HepG2 (cell line): ENCODE data around the gene SLC25A5. TPM values are rescaled to one million over a fixed set of nuclear protein-coding genes. Genes with fewer than 3 reads are reported as not detected.
A peak's percentile ranks its signal among the peaks of the same experiment; 100 is the strongest.

Experiments
- MIER3 ChIP-seq: IDR thresholded peaks from 2 replicates; pipeline ENCODE4 v1.6.1; 2016; ENCODE audit warnings: missing compliant biosample characterization, borderline replicate concordance
- RARA ChIP-seq: IDR thresholded peaks from 2 replicates; pipeline ENCODE4 v1.6.1; 2016; ENCODE audit warnings: missing genetic modification reagents, missing compliant biosample characterization
- THAP11 ChIP-seq: IDR thresholded peaks from 2 replicates; pipeline ENCODE4 v1.6.1; 2016; ENCODE audit warnings: missing biosample characterization, missing genetic modification reagents
- ZNF569 ChIP-seq: sonication (generic); formaldehyde crosslinking; IDR thresholded peaks from 2 replicates; pipeline ENCODE4 v1.5.0; 2020; ENCODE audit warnings: mild to moderate bottlenecking, missing genetic modification reagents, moderate library complexity, borderline replicate concordance
- ZNF629 ChIP-seq: sonication (generic); formaldehyde crosslinking; conservative IDR thresholded peaks from 2 replicates; pipeline ENCODE4 v1.5.0; 2020; ENCODE audit warnings: missing genetic modification reagents
- ZNF644 ChIP-seq: IDR thresholded peaks from 2 replicates; pipeline ENCODE4 v1.6.1; 2016; ENCODE audit warnings: low read depth
- ZSCAN21 ChIP-seq: sonication (generic); formaldehyde crosslinking; IDR thresholded peaks from 2 replicates; pipeline ENCODE4 v1.8.0; 2022; ENCODE audit warnings: mild to moderate bottlenecking, missing genetic modification reagents, moderate library complexity, borderline replicate concordance
- polyA plus RNA-seq, 8 experiments: library from polyadenylated mRNA; depleted of rRNA in 3 of 8; stranded (reverse) in 7 of 8; unstranded in 1 of 8; fragments of >200 nt; fragmentation: Illumina TruSeq in 4 of 8; extraction: Trizol in 4 of 8; gene quantifications; 2 replicates each; pipeline versions ENCODE4 v1.2.1 to v1.2.3, GENCODE V29; 2011 to 2016; ENCODE audit warnings: low read depth in 4 of 8, missing spikeins in 1 of 8, mixed read lengths in 1 of 8; ENCODE audit not compliant: insufficient read depth in 1 of 8
- total RNA-seq, 5 experiments: library from RNA; depleted of rRNA; stranded (reverse); fragments of >200 nt; fragmentation: Illumina TruSeq; extraction: Trizol; gene quantifications; 2 replicates each; pipeline ENCODE4 v1.2.3, GENCODE V29; 2016; ENCODE audit warnings: low read depth in 1 of 5
- TF ChIP-seq, protein P1 (sequence below): sonication (generic); formaldehyde crosslinking; IDR thresholded peaks from 2 replicates; pipeline ENCODE4 v1.5.1; 2020; ENCODE audit warnings: mild to moderate bottlenecking, missing genetic modification reagents, borderline replicate concordance
- TF ChIP-seq, protein P2 (sequence below): sonication (generic); formaldehyde crosslinking; IDR thresholded peaks from 2 replicates; pipeline ENCODE4 v1.4.0; 2020; ENCODE audit warnings: missing genetic modification reagents, borderline replicate concordance
- TF ChIP-seq, protein P3 (sequence below): sonication (generic); formaldehyde crosslinking; IDR thresholded peaks from 2 replicates; pipeline ENCODE4 v1.5.0; 2020; ENCODE audit warnings: mild to moderate bottlenecking, missing genetic modification reagents
- TF ChIP-seq, protein P4 (sequence below): sonication (generic); formaldehyde crosslinking; IDR thresholded peaks from 2 replicates; pipeline ENCODE4 v1.8.0; 2022; ENCODE audit warnings: mild to moderate bottlenecking, missing genetic modification reagents; ENCODE audit not compliant: insufficient replicate concordance
- TF ChIP-seq, protein P5 (sequence below): sonication (generic); formaldehyde crosslinking; IDR thresholded peaks from 2 replicates; pipeline ENCODE4 v1.8.0; 2022; ENCODE audit warnings: mild to moderate bottlenecking, missing genetic modification reagents

Gene SLC25A5
- total and polyA plus RNA-seq, 2 of the 13 experiments (the other 11 are each of a cell fraction or from before 2014, with no cell fraction given) = 300 to 402 TPM

DNA sequence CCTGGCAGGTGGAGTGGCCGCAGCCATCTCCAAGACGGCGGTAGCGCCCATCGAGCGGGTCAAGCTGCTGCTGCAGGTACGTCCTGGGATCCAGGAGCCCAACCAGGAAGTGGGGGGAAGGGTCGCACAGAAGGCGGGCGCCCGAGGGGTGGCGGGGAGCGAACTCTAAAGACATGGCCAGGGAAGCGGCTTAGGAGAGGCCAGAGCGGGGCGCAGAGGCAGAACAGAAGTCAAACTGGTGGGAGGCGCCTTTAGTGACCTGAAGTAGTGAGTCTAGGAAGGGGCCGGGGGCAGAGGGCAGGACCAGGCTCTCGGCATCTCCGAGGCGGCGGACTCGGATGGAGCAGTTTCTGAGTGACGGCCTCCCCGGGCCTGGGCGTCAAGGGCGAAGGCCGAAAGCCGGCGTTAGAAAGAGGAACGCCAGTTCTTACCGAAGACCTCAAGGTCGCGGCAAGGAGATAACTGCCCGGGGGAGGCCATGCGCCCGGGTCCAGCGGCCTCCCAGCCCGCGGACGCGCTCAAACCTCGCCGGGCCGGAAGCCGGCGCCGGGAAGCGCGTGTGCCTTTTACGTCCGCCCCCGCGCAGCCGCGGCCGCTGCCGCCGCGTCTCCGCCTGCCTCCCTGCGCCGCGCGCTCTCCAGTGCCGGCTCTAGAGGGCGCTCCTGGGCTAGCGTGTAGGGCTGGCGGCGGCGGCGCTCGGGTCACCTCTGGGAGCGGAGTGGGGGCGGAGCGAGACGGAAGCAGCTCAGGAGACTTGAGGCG lies 488 bp downstream of the SLC25A5 start (continued):
- TF ChIP-seq, protein P1, sequence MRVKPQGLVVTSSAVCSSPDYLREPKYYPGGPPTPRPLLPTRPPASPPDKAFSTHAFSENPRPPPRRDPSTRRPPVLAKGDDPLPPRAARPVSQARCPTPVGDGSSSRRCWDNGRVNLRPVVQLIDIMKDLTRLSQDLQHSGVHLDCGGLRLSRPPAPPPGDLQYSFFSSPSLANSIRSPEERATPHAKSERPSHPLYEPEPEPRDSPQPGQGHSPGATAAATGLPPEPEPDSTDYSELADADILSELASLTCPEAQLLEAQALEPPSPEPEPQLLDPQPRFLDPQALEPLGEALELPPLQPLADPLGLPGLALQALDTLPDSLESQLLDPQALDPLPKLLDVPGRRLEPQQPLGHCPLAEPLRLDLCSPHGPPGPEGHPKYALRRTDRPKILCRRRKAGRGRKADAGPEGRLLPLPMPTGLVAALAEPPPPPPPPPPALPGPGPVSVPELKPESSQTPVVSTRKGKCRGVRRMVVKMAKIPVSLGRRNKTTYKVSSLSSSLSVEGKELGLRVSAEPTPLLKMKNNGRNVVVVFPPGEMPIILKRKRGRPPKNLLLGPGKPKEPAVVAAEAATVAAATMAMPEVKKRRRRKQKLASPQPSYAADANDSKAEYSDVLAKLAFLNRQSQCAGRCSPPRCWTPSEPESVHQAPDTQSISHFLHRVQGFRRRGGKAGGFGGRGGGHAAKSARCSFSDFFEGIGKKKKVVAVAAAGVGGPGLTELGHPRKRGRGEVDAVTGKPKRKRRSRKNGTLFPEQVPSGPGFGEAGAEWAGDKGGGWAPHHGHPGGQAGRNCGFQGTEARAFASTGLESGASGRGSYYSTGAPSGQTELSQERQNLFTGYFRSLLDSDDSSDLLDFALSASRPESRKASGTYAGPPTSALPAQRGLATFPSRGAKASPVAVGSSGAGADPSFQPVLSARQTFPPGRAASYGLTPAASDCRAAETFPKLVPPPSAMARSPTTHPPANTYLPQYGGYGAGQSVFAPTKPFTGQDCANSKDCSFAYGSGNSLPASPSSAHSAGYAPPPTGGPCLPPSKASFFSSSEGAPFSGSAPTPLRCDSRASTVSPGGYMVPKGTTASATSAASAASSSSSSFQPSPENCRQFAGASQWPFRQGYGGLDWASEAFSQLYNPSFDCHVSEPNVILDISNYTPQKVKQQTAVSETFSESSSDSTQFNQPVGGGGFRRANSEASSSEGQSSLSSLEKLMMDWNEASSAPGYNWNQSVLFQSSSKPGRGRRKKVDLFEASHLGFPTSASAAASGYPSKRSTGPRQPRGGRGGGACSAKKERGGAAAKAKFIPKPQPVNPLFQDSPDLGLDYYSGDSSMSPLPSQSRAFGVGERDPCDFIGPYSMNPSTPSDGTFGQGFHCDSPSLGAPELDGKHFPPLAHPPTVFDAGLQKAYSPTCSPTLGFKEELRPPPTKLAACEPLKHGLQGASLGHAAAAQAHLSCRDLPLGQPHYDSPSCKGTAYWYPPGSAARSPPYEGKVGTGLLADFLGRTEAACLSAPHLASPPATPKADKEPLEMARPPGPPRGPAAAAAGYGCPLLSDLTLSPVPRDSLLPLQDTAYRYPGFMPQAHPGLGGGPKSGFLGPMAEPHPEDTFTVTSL (CRISPR knock-in tag) = no peak
- TF ChIP-seq ZNF629 (CRISPR knock-in tag) (0 out of 2 replicates have a peak, but pooled peaks have one; percentile 15), ZNF644 (CRISPR knock-in tag) (no peak), THAP11 (CRISPR knock-in tag) (peak; percentile 53), ZNF569 (CRISPR knock-in tag) (no peak), ZSCAN21 (CRISPR knock-in tag) (no peak), MIER3 (CRISPR knock-in tag) (no peak), RARA (no peak)
- TF ChIP-seq, protein P2, sequence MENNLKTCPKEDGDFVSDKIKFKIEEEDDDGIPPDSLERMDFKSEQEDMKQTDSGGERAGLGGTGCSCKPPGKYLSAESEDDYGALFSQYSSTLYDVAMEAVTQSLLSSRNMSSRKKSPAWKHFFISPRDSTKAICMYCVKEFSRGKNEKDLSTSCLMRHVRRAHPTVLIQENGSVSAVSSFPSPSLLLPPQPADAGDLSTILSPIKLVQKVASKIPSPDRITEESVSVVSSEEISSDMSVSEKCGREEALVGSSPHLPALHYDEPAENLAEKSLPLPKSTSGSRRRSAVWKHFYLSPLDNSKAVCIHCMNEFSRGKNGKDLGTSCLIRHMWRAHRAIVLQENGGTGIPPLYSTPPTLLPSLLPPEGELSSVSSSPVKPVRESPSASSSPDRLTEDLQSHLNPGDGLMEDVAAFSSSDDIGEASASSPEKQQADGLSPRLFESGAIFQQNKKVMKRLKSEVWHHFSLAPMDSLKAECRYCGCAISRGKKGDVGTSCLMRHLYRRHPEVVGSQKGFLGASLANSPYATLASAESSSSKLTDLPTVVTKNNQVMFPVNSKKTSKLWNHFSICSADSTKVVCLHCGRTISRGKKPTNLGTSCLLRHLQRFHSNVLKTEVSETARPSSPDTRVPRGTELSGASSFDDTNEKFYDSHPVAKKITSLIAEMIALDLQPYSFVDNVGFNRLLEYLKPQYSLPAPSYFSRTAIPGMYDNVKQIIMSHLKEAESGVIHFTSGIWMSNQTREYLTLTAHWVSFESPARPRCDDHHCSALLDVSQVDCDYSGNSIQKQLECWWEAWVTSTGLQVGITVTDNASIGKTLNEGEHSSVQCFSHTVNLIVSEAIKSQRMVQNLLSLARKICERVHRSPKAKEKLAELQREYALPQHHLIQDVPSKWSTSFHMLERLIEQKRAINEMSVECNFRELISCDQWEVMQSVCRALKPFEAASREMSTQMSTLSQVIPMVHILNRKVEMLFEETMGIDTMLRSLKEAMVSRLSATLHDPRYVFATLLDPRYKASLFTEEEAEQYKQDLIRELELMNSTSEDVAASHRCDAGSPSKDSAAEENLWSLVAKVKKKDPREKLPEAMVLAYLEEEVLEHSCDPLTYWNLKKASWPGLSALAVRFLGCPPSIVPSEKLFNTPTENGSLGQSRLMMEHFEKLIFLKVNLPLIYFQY = no peak
- TF ChIP-seq, protein P3, sequence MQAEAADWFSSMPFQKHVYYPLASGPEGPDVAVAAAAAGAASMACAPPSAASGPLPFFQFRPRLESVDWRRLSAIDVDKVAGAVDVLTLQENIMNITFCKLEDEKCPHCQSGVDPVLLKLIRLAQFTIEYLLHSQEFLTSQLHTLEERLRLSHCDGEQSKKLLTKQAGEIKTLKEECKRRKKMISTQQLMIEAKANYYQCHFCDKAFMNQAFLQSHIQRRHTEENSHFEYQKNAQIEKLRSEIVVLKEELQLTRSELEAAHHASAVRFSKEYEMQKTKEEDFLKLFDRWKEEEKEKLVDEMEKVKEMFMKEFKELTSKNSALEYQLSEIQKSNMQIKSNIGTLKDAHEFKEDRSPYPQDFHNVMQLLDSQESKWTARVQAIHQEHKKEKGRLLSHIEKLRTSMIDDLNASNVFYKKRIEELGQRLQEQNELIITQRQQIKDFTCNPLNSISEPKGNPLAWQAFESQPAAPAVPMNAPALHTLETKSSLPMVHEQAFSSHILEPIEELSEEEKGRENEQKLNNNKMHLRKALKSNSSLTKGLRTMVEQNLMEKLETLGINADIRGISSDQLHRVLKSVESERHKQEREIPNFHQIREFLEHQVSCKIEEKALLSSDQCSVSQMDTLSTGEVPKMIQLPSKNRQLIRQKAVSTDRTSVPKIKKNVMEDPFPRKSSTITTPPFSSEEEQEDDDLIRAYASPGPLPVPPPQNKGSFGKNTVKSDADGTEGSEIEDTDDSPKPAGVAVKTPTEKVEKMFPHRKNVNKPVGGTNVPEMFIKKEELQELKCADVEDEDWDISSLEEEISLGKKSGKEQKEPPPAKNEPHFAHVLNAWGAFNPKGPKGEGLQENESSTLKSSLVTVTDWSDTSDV = no peak
- TF ChIP-seq, protein P4, sequence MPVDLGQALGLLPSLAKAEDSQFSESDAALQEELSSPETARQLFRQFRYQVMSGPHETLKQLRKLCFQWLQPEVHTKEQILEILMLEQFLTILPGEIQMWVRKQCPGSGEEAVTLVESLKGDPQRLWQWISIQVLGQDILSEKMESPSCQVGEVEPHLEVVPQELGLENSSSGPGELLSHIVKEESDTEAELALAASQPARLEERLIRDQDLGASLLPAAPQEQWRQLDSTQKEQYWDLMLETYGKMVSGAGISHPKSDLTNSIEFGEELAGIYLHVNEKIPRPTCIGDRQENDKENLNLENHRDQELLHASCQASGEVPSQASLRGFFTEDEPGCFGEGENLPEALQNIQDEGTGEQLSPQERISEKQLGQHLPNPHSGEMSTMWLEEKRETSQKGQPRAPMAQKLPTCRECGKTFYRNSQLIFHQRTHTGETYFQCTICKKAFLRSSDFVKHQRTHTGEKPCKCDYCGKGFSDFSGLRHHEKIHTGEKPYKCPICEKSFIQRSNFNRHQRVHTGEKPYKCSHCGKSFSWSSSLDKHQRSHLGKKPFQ (CRISPR knock-in tag) = no peak
- TF ChIP-seq, protein P5, sequence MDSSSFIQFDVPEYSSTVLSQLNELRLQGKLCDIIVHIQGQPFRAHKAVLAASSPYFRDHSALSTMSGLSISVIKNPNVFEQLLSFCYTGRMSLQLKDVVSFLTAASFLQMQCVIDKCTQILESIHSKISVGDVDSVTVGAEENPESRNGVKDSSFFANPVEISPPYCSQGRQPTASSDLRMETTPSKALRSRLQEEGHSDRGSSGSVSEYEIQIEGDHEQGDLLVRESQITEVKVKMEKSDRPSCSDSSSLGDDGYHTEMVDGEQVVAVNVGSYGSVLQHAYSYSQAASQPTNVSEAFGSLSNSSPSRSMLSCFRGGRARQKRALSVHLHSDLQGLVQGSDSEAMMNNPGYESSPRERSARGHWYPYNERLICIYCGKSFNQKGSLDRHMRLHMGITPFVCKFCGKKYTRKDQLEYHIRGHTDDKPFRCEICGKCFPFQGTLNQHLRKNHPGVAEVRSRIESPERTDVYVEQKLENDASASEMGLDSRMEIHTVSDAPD (CRISPR knock-in tag) = no peak
